ENCODE data around the gene NEURL1.

NEURL1 gene

DNA sequence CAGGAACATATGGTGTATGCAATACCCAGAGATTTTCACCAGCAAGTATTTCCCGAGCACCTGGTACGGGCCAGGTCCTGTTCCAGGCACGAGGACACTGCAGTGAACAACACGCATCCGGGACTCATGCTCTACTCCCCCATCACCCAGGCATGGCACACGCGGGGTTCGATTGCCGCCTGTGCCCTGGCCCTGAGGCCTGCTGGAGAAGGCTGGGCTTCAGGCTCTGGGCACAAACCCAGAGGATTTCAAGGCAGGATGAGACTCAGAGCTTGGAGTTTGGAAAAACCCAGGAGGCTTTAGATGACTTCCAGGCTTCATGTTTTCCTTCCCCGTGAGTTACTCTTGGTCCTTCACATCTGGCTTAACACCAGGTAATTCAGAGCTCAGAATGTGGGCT, 143.5 kb downstream of the NEURL1 start:
- Histone ChIP-seq H3K9ac (ENCODE audit: low read length) (peak overlapping the region; percentile 58), H3K9me3 (ENCODE audit: control insufficient read depth, low read length) (no peaks in the 10 kb centered on the region), H4K91ac (ENCODE audit: low read length) (no peak overlapping the region), H3K4me3 (ENCODE audit: insufficient read depth in 1 of 2, low read depth in 1 of 2, low read length in 2 of 2) (peak overlapping the region in 1 of 2 experiments; percentile 27), H4K8ac (ENCODE audit: low read length) (no peak overlapping the region), H2BK120ac (ENCODE audit: low read depth, low read length) (no peak overlapping the region), H3K23ac (ENCODE audit: low read length in 2 of 2) (no peak overlapping the region), H3K4me1 (ENCODE audit: control insufficient read depth, insufficient read depth, low read depth, low read length) (peaks cover 5% of the 10 kb centered on the region), H3K14ac (ENCODE audit: low read length in 2 of 2) (no peak overlapping the region), H3K79me1 (replicated peaks; ENCODE audit: low read length, poor library complexity, severe bottlenecking) (peaks cover 7% of the 10 kb centered on the region), H2BK12ac (ENCODE audit: low read length in 2 of 2) (no peak overlapping the region), H2AFZ (ENCODE audit: low read depth, low read length) (no peak overlapping the region), H3K36me3 (ENCODE audit: control insufficient read depth in 1 of 2, insufficient read depth in 2 of 2, low read depth in 1 of 2, low read length in 2 of 2) (peaks cover 16 to 28% of the 10 kb centered on the region in 2 experiments), H2BK5ac (ENCODE audit: low read depth, low read length, poor library complexity, severe bottlenecking) (no peak overlapping the region), H2BK15ac (ENCODE audit: low read depth, poor library complexity, severe bottlenecking) (no peak overlapping the region), H3K4ac (ENCODE audit: low read depth in 1 of 2, low read length in 2 of 2) (no peak overlapping the region), H3K4me2 (ENCODE audit: low read length, poor library complexity, severe bottlenecking) (no peak overlapping the region), H3K27ac (ENCODE audit: low read length, poor library complexity, severe bottlenecking) (no peak overlapping the region), H2AK5ac (ENCODE audit: low read length, severe bottlenecking) (no peak overlapping the region), H3K18ac (ENCODE audit: low read depth in 1 of 2, low read length in 2 of 2) (no peak overlapping the region), H3K27me3 (ENCODE audit: control insufficient read depth in 1 of 2, insufficient read depth in 1 of 2, low read length in 2 of 2) (no peaks in the 10 kb centered on the region)
- 95% methylated on average over 10 of the region's 10 CpGs for WGBS
- no peak for DNase-seq

DNA sequence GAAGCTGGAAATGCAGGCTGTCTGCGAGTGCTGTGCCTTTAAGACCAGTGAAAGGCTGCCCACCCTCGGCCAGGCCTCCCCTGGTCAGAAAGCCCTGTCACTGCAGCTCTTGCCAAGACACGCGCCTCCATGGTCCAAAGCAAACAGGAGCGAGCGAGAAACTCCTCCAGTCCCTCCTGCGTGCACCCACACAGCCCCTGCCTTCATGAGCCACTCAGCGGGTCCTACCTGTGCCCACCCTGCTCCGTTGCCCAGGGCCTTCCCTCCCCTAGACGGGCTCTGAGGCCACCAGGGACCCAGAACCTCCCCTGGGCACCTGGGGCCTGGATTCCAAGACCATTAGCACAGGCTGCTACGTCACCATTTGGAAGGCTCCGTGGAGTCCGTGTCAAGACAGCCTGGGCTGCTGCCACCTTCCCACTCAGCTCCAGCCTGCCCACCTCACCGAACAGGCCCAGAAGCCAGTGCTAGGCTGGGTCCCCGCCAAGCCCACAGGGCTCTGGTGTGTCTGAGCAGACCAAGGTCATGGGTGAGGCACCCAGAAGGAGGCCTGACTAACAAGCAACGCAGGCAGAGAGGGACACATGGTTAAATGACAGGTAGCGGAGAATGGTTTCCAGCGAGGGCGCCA, 144.5 kb downstream of the NEURL1 start:
- Histone ChIP-seq H2BK15ac (ENCODE audit: low read depth, poor library complexity, severe bottlenecking) (peak overlapping the region; percentile 89), H3K79me1 (replicated peaks; ENCODE audit: low read length, poor library complexity, severe bottlenecking) (peaks cover 9% of the 10 kb centered on the region), H2BK5ac (ENCODE audit: low read depth, low read length, poor library complexity, severe bottlenecking) (no peak overlapping the region), H2AK5ac (ENCODE audit: low read length, severe bottlenecking) (no peak overlapping the region), H3K27me3 (ENCODE audit: control insufficient read depth in 1 of 2, insufficient read depth in 1 of 2, low read length in 2 of 2) (no peaks in the 10 kb centered on the region), H3K23ac (ENCODE audit: low read length in 2 of 2) (no peak overlapping the region), H2AFZ (ENCODE audit: low read depth, low read length) (no peak overlapping the region), H3K27ac (ENCODE audit: low read length, poor library complexity, severe bottlenecking) (no peak overlapping the region), H3K36me3 (ENCODE audit: control insufficient read depth in 1 of 2, insufficient read depth in 2 of 2, low read depth in 1 of 2, low read length in 2 of 2) (peaks cover 12 to 32% of the 10 kb centered on the region in 2 experiments), H3K9me3 (ENCODE audit: control insufficient read depth, low read length) (no peaks in the 10 kb centered on the region), H2BK12ac (ENCODE audit: low read length in 2 of 2) (peak overlapping the region in 1 of 2 experiments; percentile 18), H3K4ac (ENCODE audit: low read depth in 1 of 2, low read length in 2 of 2) (peak overlapping the region in 1 of 2 experiments; percentile 13), H2BK120ac (ENCODE audit: low read depth, low read length) (no peak overlapping the region), H3K14ac (ENCODE audit: low read length in 2 of 2) (no peak overlapping the region), H3K9ac (ENCODE audit: low read length) (peak overlapping the region; percentile 58), H3K4me1 (ENCODE audit: control insufficient read depth, insufficient read depth, low read depth, low read length) (peaks cover 5% of the 10 kb centered on the region), H3K18ac (ENCODE audit: low read depth in 1 of 2, low read length in 2 of 2) (no peak overlapping the region), H4K91ac (ENCODE audit: low read length) (no peak overlapping the region), H3K4me2 (ENCODE audit: low read length, poor library complexity, severe bottlenecking) (no peak overlapping the region), H4K8ac (ENCODE audit: low read length) (no peak overlapping the region), H3K4me3 (ENCODE audit: insufficient read depth in 1 of 2, low read depth in 1 of 2, low read length in 2 of 2) (peak overlapping the region in 1 of 2 experiments; percentile 27)
- 92% methylated on average over 19 of the region's 19 CpGs for WGBS
- no peak for DNase-seq

DNA sequence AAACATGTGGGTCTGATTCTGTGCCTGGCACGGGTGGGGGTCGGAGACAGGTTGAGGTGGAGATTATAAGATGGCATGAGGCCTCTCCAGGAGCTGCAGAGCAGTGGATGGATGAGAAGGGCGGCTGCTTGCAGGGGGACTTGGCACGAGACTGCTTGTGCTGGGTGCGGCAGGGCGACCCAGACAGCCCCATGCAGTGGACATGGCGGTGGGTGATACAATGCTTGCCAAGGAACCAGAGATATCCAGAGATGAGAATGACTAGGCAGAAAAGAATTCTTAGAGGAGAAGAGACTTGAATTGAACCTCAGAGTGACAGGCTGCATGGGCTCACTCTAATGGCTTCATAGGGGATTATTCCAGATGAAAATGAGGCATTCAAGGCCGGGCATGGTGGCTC, 145.4 kb downstream of the NEURL1 start:
- H2AK5ac ChIP-seq (ENCODE audit: low read length, severe bottlenecking): no peak overlapping the region
- H3K4me2 ChIP-seq (ENCODE audit: low read length, poor library complexity, severe bottlenecking): no peak overlapping the region
- H3K9me3 ChIP-seq (ENCODE audit: control insufficient read depth, low read length): no peaks in the 10 kb centered on the region
- no peak overlapping the region for H3K27ac ChIP-seq (ENCODE audit: low read length, poor library complexity, severe bottlenecking)
- no peaks in the 10 kb centered on the region for H3K27me3 ChIP-seq (ENCODE audit: control insufficient read depth in 1 of 2, insufficient read depth in 1 of 2, low read length in 2 of 2)
- no peak overlapping the region for H3K4ac ChIP-seq (ENCODE audit: low read depth in 1 of 2, low read length in 2 of 2)
- H3K4me1 ChIP-seq (ENCODE audit: control insufficient read depth, insufficient read depth, low read depth, low read length): peaks cover 5% of the 10 kb centered on the region
- no peak overlapping the region for H2BK120ac ChIP-seq (ENCODE audit: low read depth, low read length)
- no peak overlapping the region for H2BK15ac ChIP-seq (ENCODE audit: low read depth, poor library complexity, severe bottlenecking)
- H4K8ac ChIP-seq (ENCODE audit: low read length): no peak overlapping the region
- no peak overlapping the region for H3K4me3 ChIP-seq (ENCODE audit: insufficient read depth in 1 of 2, low read depth in 1 of 2, low read length in 2 of 2)
- no peak overlapping the region for H3K18ac ChIP-seq (ENCODE audit: low read depth in 1 of 2, low read length in 2 of 2)
- peak overlapping the region; percentile 58 for H3K9ac ChIP-seq (ENCODE audit: low read length)
- H3K36me3 ChIP-seq (ENCODE audit: control insufficient read depth in 1 of 2, insufficient read depth in 2 of 2, low read depth in 1 of 2, low read length in 2 of 2): peaks cover 12 to 34% of the 10 kb centered on the region in 2 experiments
- DNase-seq: no peak
- H2BK12ac ChIP-seq (ENCODE audit: low read length in 2 of 2): no peak overlapping the region
- H3K79me1 ChIP-seq (replicated peaks; ENCODE audit: low read length, poor library complexity, severe bottlenecking): peaks cover 9% of the 10 kb centered on the region
- no peak overlapping the region for H3K23ac ChIP-seq (ENCODE audit: low read length in 2 of 2)
- H2AFZ ChIP-seq (ENCODE audit: low read depth, low read length): no peak overlapping the region
- WGBS: 96% methylated on average over 8 of the region's 8 CpGs
- no peak overlapping the region for H3K14ac ChIP-seq (ENCODE audit: low read length in 2 of 2)
- no peak overlapping the region for H2BK5ac ChIP-seq (ENCODE audit: low read depth, low read length, poor library complexity, severe bottlenecking)
- H4K91ac ChIP-seq (ENCODE audit: low read length): no peak overlapping the region

DNA sequence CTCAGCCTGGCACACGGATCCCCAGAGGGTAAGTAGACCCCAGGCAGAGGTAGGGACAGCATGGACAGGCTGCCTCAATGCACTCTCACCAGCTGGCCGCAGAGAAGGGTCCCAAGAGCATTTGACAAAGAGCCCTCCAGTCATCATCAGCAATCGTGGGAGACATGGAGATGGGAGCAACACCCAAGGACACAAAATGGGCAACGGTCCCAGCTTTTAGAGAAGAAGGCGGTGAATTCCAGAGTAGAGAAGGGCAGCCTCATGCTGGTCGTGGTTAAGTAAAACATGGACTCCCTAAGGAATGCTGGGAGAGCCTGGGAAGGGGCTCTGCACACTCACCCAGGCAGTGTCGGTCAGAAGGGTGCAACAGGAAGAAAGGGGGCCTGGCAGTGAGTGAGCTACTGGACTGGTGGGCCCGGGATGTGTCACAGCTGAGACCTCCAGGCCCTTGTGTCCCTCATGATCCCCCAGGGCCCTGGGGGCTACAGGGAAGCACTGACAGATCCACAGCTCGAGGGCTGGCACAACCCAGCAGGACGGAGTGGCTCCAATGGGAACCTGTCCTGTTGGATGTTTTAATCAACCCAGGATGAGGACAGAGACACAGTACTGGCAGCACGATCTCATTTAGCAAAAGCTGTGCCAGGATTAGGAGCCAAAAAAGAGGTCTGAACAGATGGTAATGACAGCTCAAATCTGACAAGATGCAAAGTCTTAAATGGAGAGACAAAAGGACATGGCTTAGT, 147.1 kb downstream of the NEURL1 start:
- Histone ChIP-seq H3K79me1 (replicated peaks; ENCODE audit: low read length, poor library complexity, severe bottlenecking) (peaks cover 8% of the 10 kb centered on the region), H3K9ac (ENCODE audit: low read length) (no peak overlapping the region), H2AFZ (ENCODE audit: low read depth, low read length) (no peak overlapping the region), H2BK5ac (ENCODE audit: low read depth, low read length, poor library complexity, severe bottlenecking) (no peak overlapping the region), H3K23ac (ENCODE audit: low read length in 2 of 2) (no peak overlapping the region), H3K36me3 (ENCODE audit: control insufficient read depth in 1 of 2, insufficient read depth in 2 of 2, low read depth in 1 of 2, low read length in 2 of 2) (peaks cover 12 to 29% of the 10 kb centered on the region in 2 experiments), H3K14ac (ENCODE audit: low read length in 2 of 2) (no peak overlapping the region), H2BK12ac (ENCODE audit: low read length in 2 of 2) (no peak overlapping the region), H3K27me3 (ENCODE audit: control insufficient read depth in 1 of 2, insufficient read depth in 1 of 2, low read length in 2 of 2) (no peaks in the 10 kb centered on the region), H3K9me3 (ENCODE audit: control insufficient read depth, low read length) (no peaks in the 10 kb centered on the region), H3K4ac (ENCODE audit: low read depth in 1 of 2, low read length in 2 of 2) (no peak overlapping the region), H4K91ac (ENCODE audit: low read length) (no peak overlapping the region), H3K27ac (ENCODE audit: low read length, poor library complexity, severe bottlenecking) (no peak overlapping the region), H2BK15ac (ENCODE audit: low read depth, poor library complexity, severe bottlenecking) (no peak overlapping the region), H3K4me3 (ENCODE audit: insufficient read depth in 1 of 2, low read depth in 1 of 2, low read length in 2 of 2) (no peak overlapping the region), H3K4me1 (ENCODE audit: control insufficient read depth, insufficient read depth, low read depth, low read length) (peaks cover 13% of the 10 kb centered on the region), H2BK120ac (ENCODE audit: low read depth, low read length) (no peak overlapping the region), H2AK5ac (ENCODE audit: low read length, severe bottlenecking) (no peak overlapping the region), H3K18ac (ENCODE audit: low read depth in 1 of 2, low read length in 2 of 2) (no peak overlapping the region), H3K4me2 (ENCODE audit: low read length, poor library complexity, severe bottlenecking) (no peak overlapping the region), H4K8ac (ENCODE audit: low read length) (no peak overlapping the region)
- WGBS: 89% methylated on average over 11 of the region's 11 CpGs
- DNase-seq: no peak
